Spleen (tissue), 7 donors: ENCODE data around the gene EXOSC5.

ENCODE experiments used
- CTCF ChIP-seq, 11 experiments: fragments of 200-600 bp in 7 of 11; fragments of 450-650 bp in 4 of 11; sonication (generic) in 4 of 11; IDR thresholded peaks in 8 of 11; conservative IDR thresholded peaks in 3 of 11; 1 replicate in 7 of 11; 2 replicates in 4 of 11; pipeline versions ENCODE4 v1.4.0 to v1.8.0; 2016 to 2021; ENCODE audit warnings: antibody characterized with exemption in 11 of 11, inconsistent platforms in 4 of 11, mild to moderate bottlenecking in 1 of 11
- POLR2A ChIP-seq, 3 donors: fragments of 450-650 bp; IDR thresholded peaks; one replicate each; pipeline ENCODE4 v1.5.1; 2017; ENCODE audit warnings: antibody characterized with exemption in 3 of 3, mild to moderate bottlenecking in 1 of 3
- donor health status: DM: no; HTN: no; CAD: no; lungs with moderate emphysema.
- donor health status: DM: no; HTN: no; CAD: no.
- donor health status: DM: no; HTN: no; CAD: no.

GRCh38 chr19:41401483-41401882, 4.3 kb upstream of the EXOSC5 start:
- TF ChIP-seq CTCF (IDR thresholded peaks at IDR 0.05 in 8 of 11, conservative IDR thresholded peaks at IDR 0.05 in 3 of 11) (no peak), POLR2A (IDR thresholded peaks at IDR 0.05) (no peak)
